WTC11 (cell line): Measurements from ENCODE around the gene LYST. TPM values are rescaled to one million over a fixed set of nuclear protein-coding genes. Genes with fewer than 3 reads are reported as not detected.

Source experiments
- ATAC-seq: fragments of 200-7000 bp; cut with Tn5 transposase; 2 replicates; pipeline ENCODE4 v1.10.0; 2021; ENCODE audit warnings: mild to moderate bottlenecking, moderate library complexity
- CTCF ChIA-PET: fragments of 300-600 bp; sonication (Branson Sonifier 250); formaldehyde crosslinking; loops from one replicate; lab custom pipeline; 2021; ENCODE audit warnings: antibody characterized with exemption; lab: Charles Lee
- POLR2A ChIA-PET: fragments of 350-600 bp; sonication (Branson Sonifier 250); formaldehyde crosslinking; loops from one replicate; lab custom pipeline; 2021; ENCODE audit warnings: antibody characterized with exemption; lab: Charles Lee
- DNase-seq: peaks from one replicate; pipeline ENCODE4 v3.0.0; 2021; ENCODE audit warnings: low spot score
- H3K27ac Mint-ChIP-seq: 2 replicates; pipeline ENCODE4 v1.8.0; 2021; ENCODE audit warnings: mixed read lengths
- H3K27me3 Mint-ChIP-seq: 2 replicates; pipeline ENCODE4 v1.8.0; 2021; ENCODE audit warnings: low read depth, mild to moderate bottlenecking, moderate library complexity, mixed read lengths
- H3K36me3 Mint-ChIP-seq: 2 replicates; pipeline ENCODE4 v1.8.0; 2021; ENCODE audit warnings: mixed read lengths
- H3K4me1 Mint-ChIP-seq: 2 replicates; pipeline ENCODE4 v1.8.0; 2022; ENCODE audit warnings: mixed read lengths
- H3K4me3 Mint-ChIP-seq: 2 replicates; pipeline ENCODE4 v1.8.0; 2021; ENCODE audit warnings: mild to moderate bottlenecking, moderate library complexity, mixed read lengths
- H3K9me3 Mint-ChIP-seq: 2 replicates; pipeline ENCODE4 v1.8.0; 2021; ENCODE audit warnings: mixed read lengths
- ARID4B ChIP-seq: sonication (generic); formaldehyde crosslinking; IDR thresholded peaks from 2 replicates; pipeline ENCODE4 v1.8.0; 2023; ENCODE audit warnings: missing genetic modification reagents, mild to moderate bottlenecking, borderline replicate concordance
- ATF3 ChIP-seq: sonication (generic); formaldehyde crosslinking; conservative IDR thresholded peaks from 2 replicates; pipeline ENCODE4 v1.8.1; 2022; ENCODE audit warnings: mild to moderate bottlenecking, missing genetic modification reagents
- E2F5 ChIP-seq: sonication (generic); formaldehyde crosslinking; IDR thresholded peaks from 2 replicates; pipeline ENCODE4 v1.8.1; 2022; ENCODE audit warnings: mild to moderate bottlenecking, moderate library complexity, missing genetic modification reagents
- HMGXB4 ChIP-seq: sonication (generic); formaldehyde crosslinking; IDR thresholded peaks from 2 replicates; pipeline ENCODE4 v1.8.1; 2023; ENCODE audit warnings: mild to moderate bottlenecking, moderate library complexity, missing genetic modification reagents
- IRF1 ChIP-seq: sonication (generic); formaldehyde crosslinking; IDR thresholded peaks from 2 replicates; pipeline ENCODE4 v1.8.0; 2023; ENCODE audit warnings: missing genetic modification reagents
- IRF2 ChIP-seq: sonication (generic); formaldehyde crosslinking; IDR thresholded peaks from 2 replicates; pipeline ENCODE4 v1.8.0; 2022; ENCODE audit warnings: low read depth, missing genetic modification reagents, borderline replicate concordance
- JUN ChIP-seq: sonication (generic); formaldehyde crosslinking; IDR thresholded peaks from 2 replicates; pipeline ENCODE4 v1.8.0; 2023; ENCODE audit warnings: mild to moderate bottlenecking, missing genetic modification reagents
- NFE2L1 ChIP-seq: sonication (generic); formaldehyde crosslinking; IDR thresholded peaks from 2 replicates; pipeline ENCODE4 v1.8.1; 2023; ENCODE audit warnings: missing genetic modification reagents
- ZNF263 ChIP-seq: sonication (generic); formaldehyde crosslinking; IDR thresholded peaks from 2 replicates; pipeline ENCODE4 v1.8.1; 2022; ENCODE audit warnings: low read depth, mild to moderate bottlenecking, moderate library complexity, missing genetic modification reagents
- ZNF281 ChIP-seq: sonication (generic); formaldehyde crosslinking; IDR thresholded peaks from 2 replicates; pipeline ENCODE4 v1.8.0; 2023; ENCODE audit warnings: mild to moderate bottlenecking, missing genetic modification reagents
- ZNF425 ChIP-seq: fragments of 250-450 bp; sonication (Bioruptor Pico); conservative IDR thresholded peaks from 2 replicates; pipeline ENCODE4 v1.9.0; 2021; ENCODE audit warnings: mild to moderate bottlenecking
- total RNA-seq: library from RNA; stranded (reverse); gene quantifications from 3 replicates; pipeline ENCODE4 v1.2.3, GENCODE V29; 2021

LYST gene
- total RNA-seq, 1 experiment from 2014 or later = 0.59 TPM

- ChIA-PET POLR2A (no interaction called here), CTCF (interaction anchor here (1.1 to 1.3 kb wide), 3 partner anchors 37 to 226 kb away, joined by 3 to 5 read pairs (median 5); no protein-coding TSS in a partner anchor)
- Mint-ChIP-seq H3K27ac (no peak overlapping the region), H3K4me3 (no peak overlapping the region), H3K36me3 (no peaks in the 10 kb centered on the region), H3K4me1 (peaks cover 3% of the 10 kb centered on the region; the same call in 1 of the 2 replicates), H3K9me3 (no peaks in the 10 kb centered on the region), H3K27me3 (no peaks in the 10 kb centered on the region)
- ATAC-seq (peak; percentile 48; the same call in 1 of the 2 replicates), DNase-seq (no peak)
- no peak for TF ChIP-seq HMGXB4 (CRISPR knock-in tag)
- TF ChIP-seq ZNF263 = no peak
Observed at GRCh38 chr1:235745503-235746136, 121.1 kb downstream of the LYST start.

- no peak for TF ChIP-seq IRF1 (CRISPR knock-in tag)
- TF ChIP-seq ARID4B = no peak
- no peak for TF ChIP-seq ATF3
- TF ChIP-seq JUN = no peak
- no peak for TF ChIP-seq IRF2 (CRISPR knock-in tag)
- no peak for TF ChIP-seq E2F5
- no peak for TF ChIP-seq ZNF281
- no peak for TF ChIP-seq ZNF425 (CRISPR knock-in tag)
- no peak for TF ChIP-seq NFE2L1
- Mint-ChIP-seq H3K4me3 (no peak overlapping the region), H3K27ac (no peak overlapping the region), H3K4me1 (peaks cover 3% of the 10 kb centered on the region; the same call in 1 of the 2 replicates), H3K36me3 (no peaks in the 10 kb centered on the region), H3K27me3 (no peaks in the 10 kb centered on the region), H3K9me3 (no peaks in the 10 kb centered on the region)
- ATAC-seq (peak; percentile 59), DNase-seq (no peak)
- POLR2A ChIA-PET = interaction anchor here (0.6 kb wide), 1 partner anchor 21 kb away, joined by 4 read pairs; no protein-coding TSS in a partner anchor
- CTCF ChIA-PET = interaction anchor here (1.2 kb wide), 1 partner anchor 141 kb away, joined by 3 read pairs; no protein-coding TSS in a partner anchor
Observed at GRCh38 chr1:235742914-235743599, 123.6 kb downstream of the LYST start.
